Endothelial cell of hepatic sinusoid (primary cell): ENCODE results near the gene GLYATL1B.

Source experiments
- in situ Hi-C: cut with HindIII; loops from 2 replicates; pipeline ENCODE4 v1.10.0; 2017; ENCODE audit warnings: low sequenced_read_pairs

GLYATL1B gene

GRCh38 chr11:59142530-59143507, 56.7 kb downstream of the GLYATL1B start, which contains the start of gene FAM111A:
Gene FAM111A, plus strand, starts transcription at chr11:59142856. Its CDS starts 6,017 bp downstream, at chr11:59148873.
- in situ Hi-C loops = loop anchor here (5.0 kb wide), 1 partner anchor 86 kb away; no protein-coding TSS in a partner anchor

GRCh38 chr11:59144096-59144495, 58.0 kb downstream of the GLYATL1B start:
- in situ Hi-C loops = loop anchor here (5.0 kb wide), 1 partner anchor 87 kb away; no protein-coding TSS in a partner anchor
